Kidney (tissue), 14 donors: ENCODE results near the gene PREP. TPM values are rescaled to one million over a fixed set of nuclear protein-coding genes. Genes with fewer than 3 reads are reported as not detected.

Experiments
- DNase-seq, 5 donors: peaks; one replicate each; pipeline ENCODE4 v3.0.0-alpha.2; 2013 to 2020
- FAIRE-seq: peaks from 2 replicates; lab custom pipeline; 2012; peaks lifted over from hg19 to GRCh38; lab: Jason Lieb, UNC
- H3K27ac ChIP-seq, 2 donors: one replicate each; pipeline ENCODE4 v1.7.0; 2013; ENCODE audit warnings: low read depth in 2 of 2, low read length in 2 of 2, inconsistent platforms in 1 of 2
- H3K27me3 ChIP-seq: one replicate; pipeline ENCODE4 v1.7.1; 2013; ENCODE audit warnings: low read length, inconsistent platforms; ENCODE audit not compliant: control insufficient read depth, insufficient read depth
- H3K36me3 ChIP-seq, 3 donors: one replicate each; pipeline versions ENCODE4 v1.7.0 to v1.7.1; 2013; ENCODE audit warnings: low read length in 3 of 3, control low read depth in 1 of 3, inconsistent platforms in 1 of 3; ENCODE audit not compliant: insufficient read depth in 3 of 3, control insufficient read depth in 2 of 3
- H3K4me1 ChIP-seq, 3 donors: one replicate each; pipeline versions ENCODE4 v1.7.0 to v1.7.1; 2013; ENCODE audit warnings: low read length in 3 of 3, inconsistent platforms in 1 of 3, low read depth in 1 of 3; ENCODE audit not compliant: control insufficient read depth in 2 of 3, insufficient read depth in 2 of 3
- H3K4me3 ChIP-seq, 3 donors: one replicate each; pipeline versions ENCODE4 v1.7.0 to v1.8.1; 2013; ENCODE audit warnings: low read length in 3 of 3, control low read depth in 1 of 3, inconsistent platforms in 1 of 3
- H3K9ac ChIP-seq, 3 donors: one replicate each; pipeline versions ENCODE4 v1.7.0 to v1.7.1; 2013; ENCODE audit warnings: low read length in 3 of 3, control low read depth in 1 of 3, inconsistent platforms in 1 of 3
- H3K9me3 ChIP-seq, 3 donors: one replicate each; pipeline versions ENCODE4 v1.7.0 to v1.7.1; 2013; ENCODE audit warnings: low read length in 3 of 3, control low read depth in 1 of 3, inconsistent platforms in 1 of 3; ENCODE audit not compliant: control insufficient read depth in 2 of 3, insufficient read depth in 1 of 3
- CTCF ChIP-seq: IDR thresholded peaks from 3 replicates; pipeline ENCODE4 v1.5.1; 2012; ENCODE audit warnings: mild to moderate bottlenecking, moderate library complexity, borderline replicate concordance; ENCODE audit not compliant: insufficient read depth; ENCODE audit errors: extremely low read depth
- intact Hi-C: fragments of 100-400 bp; cut with DNase I; formaldehyde crosslinking; loops from one replicate; pipeline ENCODE4 v1.11.1; 2022
- polyA plus RNA-seq: library from polyadenylated mRNA; stranded (reverse); fragments of 350-450 nt; fragmentation: Illumina TruSeq; extraction: RNeasy Lipid Tissue Mini Kit (QIAGEN cat#74804); gene quantifications from one replicate; pipeline ENCODE4 v1.2.3, GENCODE V29; 2014; ENCODE audit warnings: low read depth, low replicate concordance; ENCODE audit not compliant: insufficient read depth
- total RNA-seq: library from RNA; stranded (reverse); fragmentation: NEBNext Ultra II Directional; extraction: Animal tissue kit (Norgen Biotek cat#: 25700); gene quantifications from one replicate; pipeline ENCODE4 v1.2.1, GENCODE V29; 2021
- donor health status: control.
- donor health status: control.
- donor health status: control.
- donor health status: control.
- donor health status: control.
- donor health status: DM: yes; HTN: yes; CAD: no.
- donor health status: Normal renal cell carcinoma (clear cell type).

The PREP gene
- total and polyA plus RNA-seq, 2 donors from 2014 or later, result 13.4 to 20.1 TPM

- no peak for FAIRE-seq
- intact Hi-C loops, result no loop called here
- H3K9ac ChIP-seq, result no peak overlapping the region
- no peak for TF ChIP-seq CTCF
- no peak overlapping the region for H3K27ac ChIP-seq
- H3K4me3 ChIP-seq, result no peak overlapping the region
- H3K36me3 ChIP-seq, result peaks cover 0 to 3% (median 3%) of the 10 kb centered on the region in 3 donors
- DNase-seq, result no peak
- H3K4me1 ChIP-seq, result peaks cover 0 to 8% (median 8%) of the 10 kb centered on the region in 3 donors
- H3K27me3 ChIP-seq, result no peaks in the 10 kb centered on the region
- no peaks in the 10 kb centered on the region for H3K9me3 ChIP-seq
Measured at GRCh38 chr6:105400501-105400900, 2.4 kb downstream of the PREP start.

GRCh38 chr6:105398859-105399258, 4.0 kb downstream of the PREP start:
- Histone ChIP-seq H3K27me3 (no peaks in the 10 kb centered on the region), H3K4me1 (peaks cover 0 to 8% (median 8%) of the 10 kb centered on the region in 3 donors), H3K9ac (no peak overlapping the region), H3K36me3 (peaks cover 2 to 3% (median 3%) of the 10 kb centered on the region in 3 donors), H3K4me3 (no peak overlapping the region), H3K9me3 (no peaks in the 10 kb centered on the region), H3K27ac (no peak overlapping the region)
- no peak for DNase-seq
- no peak for TF ChIP-seq CTCF
- no peak for FAIRE-seq
- intact Hi-C loops, result loop anchor here (10.0 kb wide), 1 partner anchor 304 kb away; no protein-coding TSS in a partner anchor

- Histone ChIP-seq H3K4me1 (peaks cover 0 to 8% (median 8%) of the 10 kb centered on the region in 3 donors), H3K27me3 (no peaks in the 10 kb centered on the region), H3K9ac (no peak overlapping the region), H3K36me3 (peaks cover 2 to 3% (median 3%) of the 10 kb centered on the region in 3 donors), H3K4me3 (no peak overlapping the region), H3K9me3 (no peaks in the 10 kb centered on the region), H3K27ac (no peak overlapping the region)
- intact Hi-C loops, result loop anchor here (10.0 kb wide), 1 partner anchor 303 kb away; no protein-coding TSS in a partner anchor
- FAIRE-seq, result no peak
- TF ChIP-seq CTCF, result no peak
- DNase-seq, result no peak
Measured at GRCh38 chr6:105397987-105398386, 4.9 kb downstream of the PREP start.

- DNase-seq (no peak), FAIRE-seq (no peak)
- Histone ChIP-seq H3K9me3 (no peaks in the 10 kb centered on the region), H3K9ac (no peak overlapping the region), H3K4me3 (no peak overlapping the region), H3K4me1 (no peaks in the 10 kb centered on the region), H3K36me3 (peaks cover 2 to 3% (median 3%) of the 10 kb centered on the region in 3 donors), H3K27me3 (no peaks in the 10 kb centered on the region), H3K27ac (no peak overlapping the region)
- intact Hi-C loops, result loop anchor here (10.0 kb wide), 1 partner anchor 297 kb away; no protein-coding TSS in a partner anchor
- TF ChIP-seq CTCF, result no peak
Measured at GRCh38 chr6:105391705-105392104, 11.2 kb downstream of the PREP start.
